Prostate gland (tissue), 1 donor: ENCODE results near the gene CABLES1.

Experiments
- POLR2A ChIP-seq: fragments of 450-650 bp; IDR thresholded peaks from one replicate; pipeline ENCODE4 v1.6.1; 2016; ENCODE audit warnings: antibody characterized with exemption, mild to moderate bottlenecking
- POLR2AphosphoS5 ChIP-seq: sonication (generic); formaldehyde crosslinking; IDR thresholded peaks from one replicate; pipeline ENCODE4 v1.6.1; 2017; ENCODE audit warnings: antibody characterized with exemption

- no peak for TF ChIP-seq POLR2AphosphoS5
- TF ChIP-seq POLR2A, result no peak
Measured at GRCh38 chr18:23094411-23095190, 40.7 kb upstream of the CABLES1 start.
